OCI-LY1 (cell line): Measurements from ENCODE around the gene GALNT4.

ENCODE experiments used
- H2AFZ ChIP-seq: fragments of 200-600 bp; sonication (generic), shearing (Covaris generic); 2 replicates; pipeline ENCODE4 v1.6.0; 2014; ENCODE audit warnings: antibody characterized with exemption, mild to moderate bottlenecking, low read length
- H3F3A ChIP-seq: fragments of 200-600 bp; sonication (generic), shearing (Covaris generic); 2 replicates; pipeline ENCODE4 v1.6.0; 2014; ENCODE audit warnings: mild to moderate bottlenecking, antibody characterized with exemption, low read length, moderate library complexity; ENCODE audit not compliant: insufficient read depth
- H3K27ac ChIP-seq: fragments of 200-600 bp; sonication (generic); 2 replicates; pipeline ENCODE4 v1.5.1; 2014; ENCODE audit warnings: low read length, mixed run types, mild to moderate bottlenecking, low read depth; ENCODE audit not compliant: poor library complexity, severe bottlenecking
- H3K27me3 ChIP-seq: fragments of 200-600 bp; sonication (generic); 2 replicates; pipeline ENCODE4 v1.6.0; 2014; ENCODE audit warnings: antibody characterized with exemption, mild to moderate bottlenecking, low read length, moderate library complexity; ENCODE audit not compliant: insufficient read depth
- H3K36me3 ChIP-seq: fragments of 200-600 bp; sonication (generic); 2 replicates; pipeline ENCODE4 v1.6.1; 2014; ENCODE audit warnings: mild to moderate bottlenecking, antibody characterized with exemption, low read length, moderate library complexity, mixed read lengths; ENCODE audit not compliant: insufficient read depth
- H3K4me1 ChIP-seq: fragments of 200-600 bp; sonication (generic); 2 replicates; pipeline ENCODE4 v1.5.1; 2014; ENCODE audit warnings: mild to moderate bottlenecking, low read length, moderate library complexity; ENCODE audit not compliant: insufficient read depth, severe bottlenecking
- H3K4me2 ChIP-seq: fragments of 200-600 bp; sonication (generic), shearing (Covaris generic); 2 replicates; pipeline ENCODE4 v1.6.1; 2014; ENCODE audit warnings: low read length
- H3K4me3 ChIP-seq: fragments of 200-600 bp; sonication (generic); 2 replicates; pipeline ENCODE4 v1.5.1; 2014; ENCODE audit warnings: low read length, low read depth, mild to moderate bottlenecking, mixed read lengths; ENCODE audit not compliant: poor library complexity, severe bottlenecking
- H3K79me2 ChIP-seq: fragments of 200-600 bp; shearing (Covaris generic); 2 replicates; pipeline ENCODE4 v1.6.1; 2016; ENCODE audit warnings: mixed run types, low read length, mixed read lengths; ENCODE audit not compliant: insufficient read depth
- H3K9ac ChIP-seq: fragments of 200-600 bp; sonication (generic), shearing (Covaris generic); 2 replicates; pipeline ENCODE4 v1.6.1; 2014; ENCODE audit warnings: mild to moderate bottlenecking, low read length, mixed read lengths
- H3K9me2 ChIP-seq: fragments of 200-600 bp; sonication (generic), shearing (Covaris generic); 2 replicates; pipeline ENCODE4 v1.6.1; 2014; ENCODE audit warnings: low read depth, mild to moderate bottlenecking, low read length, mixed read lengths
- H3K9me3 ChIP-seq: fragments of 200-600 bp; shearing (Covaris generic); 2 replicates; pipeline ENCODE4 v1.6.1; 2014; ENCODE audit warnings: low read length, mixed read lengths
- H4K20me1 ChIP-seq: fragments of 200-600 bp; sonication (generic), shearing (Covaris generic); 2 replicates; pipeline ENCODE4 v1.6.0; 2016; ENCODE audit warnings: mild to moderate bottlenecking, low read length; ENCODE audit not compliant: insufficient read depth
- CTCF ChIP-seq: fragments of 200-600 bp; sonication (generic), shearing (Covaris generic); IDR thresholded peaks from 2 replicates; pipeline ENCODE4 v1.5.1; 2017; ENCODE audit warnings: mild to moderate bottlenecking, antibody characterized with exemption, low read length, moderate library complexity, mixed read lengths
- EZH2 ChIP-seq: fragments of 200-600 bp; sonication (generic), shearing (Covaris generic); IDR thresholded peaks from 2 replicates; pipeline ENCODE4 v1.8.0; 2017; ENCODE audit warnings: borderline replicate concordance, mixed run types, mild to moderate bottlenecking, antibody characterized with exemption, low read length, moderate library complexity, mixed read lengths

Gene GALNT4

GRCh38 chr12:89566615-89567014 is 42.0 kb upstream of the GALNT4 start:
- no peaks in the 10 kb centered on the region for H3K9me3 ChIP-seq
- H3K27ac ChIP-seq, result no peak overlapping the region
- no peaks in the 10 kb centered on the region for H4K20me1 ChIP-seq
- no peak overlapping the region for H3K9ac ChIP-seq
- no peaks in the 10 kb centered on the region for H3F3A ChIP-seq
- H3K4me2 ChIP-seq, result no peak overlapping the region
- H3K4me1 ChIP-seq, result no peaks in the 10 kb centered on the region
- no peaks in the 10 kb centered on the region for H3K9me2 ChIP-seq
- H3K4me3 ChIP-seq, result no peak overlapping the region
- no peaks in the 10 kb centered on the region for H3K79me2 ChIP-seq
- TF ChIP-seq EZH2, result no peak
- no peaks in the 10 kb centered on the region for H3K27me3 ChIP-seq
- no peaks in the 10 kb centered on the region for H3K36me3 ChIP-seq
- no peak overlapping the region for H2AFZ ChIP-seq

- Histone ChIP-seq H3K9me3 (no peaks in the 10 kb centered on the region), H3K4me3 (no peak overlapping the region)
- TF ChIP-seq CTCF (no peak), EZH2 (no peak)
Measured at GRCh38 chr12:89565002-89565401, 40.4 kb upstream of the GALNT4 start.

GRCh38 chr12:89559753-89560152 is 35.2 kb upstream of the GALNT4 start:
- Histone ChIP-seq H3K4me3 (no peak overlapping the region), H3K4me2 (no peak overlapping the region), H3K9ac (no peak overlapping the region), H3K4me1 (no peaks in the 10 kb centered on the region), H3K9me2 (no peaks in the 10 kb centered on the region), H3K27me3 (no peaks in the 10 kb centered on the region), H3F3A (no peaks in the 10 kb centered on the region), H3K27ac (no peak overlapping the region), H2AFZ (no peak overlapping the region), H3K36me3 (no peaks in the 10 kb centered on the region), H4K20me1 (no peaks in the 10 kb centered on the region), H3K79me2 (no peaks in the 10 kb centered on the region), H3K9me3 (no peaks in the 10 kb centered on the region)
- no peak for TF ChIP-seq CTCF
- TF ChIP-seq EZH2, result no peak

More at GRCh38 chr12:89565002-89565401, 40.4 kb upstream of the GALNT4 start:
- Histone ChIP-seq H3K4me2 (no peak overlapping the region), H3K27ac (no peak overlapping the region), H3K79me2 (no peaks in the 10 kb centered on the region), H3K27me3 (no peaks in the 10 kb centered on the region), H3K9me2 (no peaks in the 10 kb centered on the region), H3K9ac (no peak overlapping the region), H3F3A (no peaks in the 10 kb centered on the region), H4K20me1 (no peaks in the 10 kb centered on the region), H3K4me1 (no peaks in the 10 kb centered on the region), H2AFZ (no peak overlapping the region), H3K36me3 (no peaks in the 10 kb centered on the region)

- Histone ChIP-seq H3K4me2 (no peak overlapping the region), H2AFZ (no peak overlapping the region), H3K36me3 (no peaks in the 10 kb centered on the region), H3K9me3 (no peaks in the 10 kb centered on the region; the same call in 1 of the 2 replicates), H3K79me2 (no peaks in the 10 kb centered on the region), H3K4me1 (no peaks in the 10 kb centered on the region), H3K27ac (no peak overlapping the region), H3K27me3 (no peaks in the 10 kb centered on the region), H4K20me1 (no peaks in the 10 kb centered on the region), H3F3A (no peaks in the 10 kb centered on the region), H3K9ac (no peak overlapping the region), H3K9me2 (no peaks in the 10 kb centered on the region), H3K4me3 (no peak overlapping the region)
- TF ChIP-seq CTCF (no peak), EZH2 (no peak)
Measured at GRCh38 chr12:89556976-89557375, 32.4 kb upstream of the GALNT4 start.
